Activated naive CD8-positive, alpha-beta T cell treated with anti-CD3 and anti-CD28 coated beads, Interleukin-2, amount 50 U/mL, for 24 hours (primary cell): Measurements from ENCODE around the gene NEU2.

Experiments used
- ATAC-seq: fragments of 150-1000 bp; cut with Tn5 transposase; one replicate; pipeline ENCODE4 v1.10.0; 2021
- DNase-seq: peaks from one replicate; pipeline ENCODE4 v3.0.0; 2021
- H3K27ac Mint-ChIP-seq: one replicate; pipeline ENCODE4 v1.8.0; 2021; ENCODE audit warnings: mild to moderate bottlenecking, mixed read lengths
- H3K27me3 Mint-ChIP-seq: one replicate; pipeline ENCODE4 v1.8.0; 2021; ENCODE audit warnings: mixed read lengths
- H3K36me3 Mint-ChIP-seq: one replicate; pipeline ENCODE4 v1.8.0; 2021; ENCODE audit warnings: low read depth, mixed read lengths
- H3K4me1 Mint-ChIP-seq: one replicate; pipeline ENCODE4 v1.8.0; 2021; ENCODE audit warnings: mixed read lengths
- H3K4me3 Mint-ChIP-seq: one replicate; pipeline ENCODE4 v1.8.0; 2021; ENCODE audit warnings: mild to moderate bottlenecking, moderate library complexity, mixed read lengths
- H3K9me3 Mint-ChIP-seq: one replicate; pipeline ENCODE4 v1.8.0; 2021; ENCODE audit warnings: mixed read lengths

NEU2 gene

GRCh38 chr2:233036162-233036838 lies 3.8 kb downstream of the NEU2 start:
- no peak overlapping the region for H3K27ac Mint-ChIP-seq
- ATAC-seq (no peak), DNase-seq (no peak)
- no peaks in the 10 kb centered on the region for H3K27me3 Mint-ChIP-seq
- peaks cover 9% of the 10 kb centered on the region for H3K4me1 Mint-ChIP-seq
- H3K36me3 Mint-ChIP-seq: no peaks in the 10 kb centered on the region
- no peaks in the 10 kb centered on the region for H3K9me3 Mint-ChIP-seq
- no peak overlapping the region for H3K4me3 Mint-ChIP-seq

GRCh38 chr2:233037078-233037477 lies 4.6 kb downstream of the NEU2 start:
- no peaks in the 10 kb centered on the region for H3K9me3 Mint-ChIP-seq

DNA sequence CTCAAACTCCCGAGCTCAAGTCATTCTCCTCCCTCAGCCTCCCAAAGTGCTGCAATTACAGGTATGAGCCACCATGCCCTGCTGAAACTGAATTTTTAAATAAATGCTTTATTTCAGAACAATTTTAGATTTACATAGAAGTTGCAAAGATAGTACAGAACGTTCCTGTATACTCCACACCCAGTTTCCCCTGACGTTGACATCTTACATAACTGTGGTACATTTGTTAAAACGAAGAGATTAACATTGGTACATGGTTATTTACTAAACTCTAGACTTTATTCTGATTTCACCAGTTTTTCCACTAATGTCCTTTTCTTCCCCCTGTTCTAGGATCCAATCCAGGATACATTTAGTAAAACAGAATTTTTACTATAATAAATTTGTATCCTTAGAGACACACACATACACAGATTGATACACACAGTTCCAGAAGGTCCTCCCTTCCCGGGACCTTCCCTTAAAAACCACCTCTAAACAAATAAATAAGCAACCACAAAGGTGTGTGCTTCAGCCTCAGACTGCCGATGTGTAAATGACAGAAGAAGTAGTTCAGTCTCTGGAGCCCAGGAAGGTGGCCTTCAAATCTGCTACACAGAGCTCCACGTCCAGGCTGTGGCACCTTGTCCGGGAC lies 6.9 kb downstream of the NEU2 start:
- no peak for ATAC-seq
- no peak overlapping the region for H3K27ac Mint-ChIP-seq
- no peak overlapping the region for H3K4me3 Mint-ChIP-seq
- no peak for DNase-seq
- no peaks in the 10 kb centered on the region for H3K36me3 Mint-ChIP-seq
- peaks cover 4% of the 10 kb centered on the region for H3K4me1 Mint-ChIP-seq
- no peaks in the 10 kb centered on the region for H3K27me3 Mint-ChIP-seq
- H3K9me3 Mint-ChIP-seq: no peaks in the 10 kb centered on the region

More at GRCh38 chr2:233037078-233037477, 4.6 kb downstream of the NEU2 start:
- Mint-ChIP-seq H3K36me3 (no peaks in the 10 kb centered on the region), H3K4me1 (peaks cover 9% of the 10 kb centered on the region), H3K4me3 (no peak overlapping the region), H3K27me3 (no peaks in the 10 kb centered on the region), H3K27ac (no peak overlapping the region)
- DNase-seq: no peak
- no peak for ATAC-seq

GRCh38 chr2:233039846-233040530 lies 7.5 kb downstream of the NEU2 start:
- ATAC-seq (no peak), DNase-seq (no peak)
- Mint-ChIP-seq H3K4me1 (peaks cover 4% of the 10 kb centered on the region), H3K27me3 (no peaks in the 10 kb centered on the region), H3K9me3 (no peaks in the 10 kb centered on the region), H3K27ac (no peak overlapping the region), H3K36me3 (no peaks in the 10 kb centered on the region), H3K4me3 (no peak overlapping the region)

DNA sequence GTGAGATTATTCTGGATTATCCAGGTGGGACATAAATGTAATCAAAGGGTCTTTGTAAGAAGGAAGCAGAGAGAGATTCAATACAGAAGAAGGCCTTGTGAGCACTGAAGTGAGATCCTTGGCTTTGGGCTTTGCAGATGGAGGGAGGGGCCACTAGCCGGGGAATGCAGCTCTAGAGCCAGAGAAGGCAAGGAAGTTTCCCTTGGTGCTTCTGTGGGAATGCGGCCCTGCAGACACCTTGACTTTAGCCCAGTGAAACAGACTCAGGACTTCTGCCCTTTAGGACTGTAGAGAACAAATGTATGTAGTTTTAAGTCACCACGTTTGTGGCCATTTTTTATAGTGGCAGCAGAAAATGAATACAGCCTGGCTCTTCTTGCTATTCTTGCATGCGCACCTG lies 8.1 kb downstream of the NEU2 start:
- Mint-ChIP-seq H3K36me3 (no peaks in the 10 kb centered on the region), H3K4me1 (no peaks in the 10 kb centered on the region), H3K9me3 (no peaks in the 10 kb centered on the region), H3K27ac (no peak overlapping the region), H3K27me3 (no peaks in the 10 kb centered on the region), H3K4me3 (no peak overlapping the region)
- DNase-seq (no peak), ATAC-seq (no peak)

DNA sequence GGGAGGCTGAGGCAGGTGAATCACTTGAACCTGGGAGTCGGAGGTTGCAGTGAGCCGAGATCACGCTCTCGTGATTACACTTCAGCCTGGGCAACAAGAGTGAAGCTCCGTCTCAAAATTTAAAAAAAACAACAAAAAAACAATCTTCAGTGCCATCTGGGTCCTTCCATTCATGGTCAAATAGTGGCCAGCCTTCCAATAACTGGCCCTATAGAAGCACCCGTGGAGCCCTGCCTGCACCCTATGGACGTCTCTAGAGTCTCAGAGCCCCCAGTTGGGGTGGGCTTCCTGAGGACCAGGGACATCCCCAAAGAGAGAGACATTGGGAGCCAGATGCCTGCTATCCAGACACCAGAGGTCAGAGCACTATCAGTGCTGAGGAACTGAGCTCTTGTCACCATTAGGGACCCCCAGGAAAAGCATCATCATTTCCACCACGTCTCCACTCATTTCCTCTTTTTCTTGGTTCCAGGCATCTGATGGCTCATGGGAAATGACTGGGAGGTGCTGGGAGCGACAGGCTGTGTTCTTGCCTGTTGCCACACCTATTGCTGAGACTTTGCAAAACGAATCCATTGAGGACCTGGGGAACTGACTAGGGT lies 9.4 kb downstream of the NEU2 start:
- DNase-seq (no peak), ATAC-seq (no peak)
- H3K27me3 Mint-ChIP-seq: no peaks in the 10 kb centered on the region
- H3K4me3 Mint-ChIP-seq: no peak overlapping the region
- H3K27ac Mint-ChIP-seq: no peak overlapping the region
- no peaks in the 10 kb centered on the region for H3K4me1 Mint-ChIP-seq
- H3K9me3 Mint-ChIP-seq: no peaks in the 10 kb centered on the region
- no peaks in the 10 kb centered on the region for H3K36me3 Mint-ChIP-seq

- Mint-ChIP-seq H3K27me3 (no peaks in the 10 kb centered on the region), H3K4me3 (no peak overlapping the region), H3K27ac (no peak overlapping the region), H3K4me1 (no peaks in the 10 kb centered on the region), H3K36me3 (no peaks in the 10 kb centered on the region), H3K9me3 (no peaks in the 10 kb centered on the region)
- no peak for ATAC-seq
- no peak for DNase-seq
These were observed 10.1 kb downstream of the NEU2 start for GRCh38 chr2:233042549-233042948.

DNA sequence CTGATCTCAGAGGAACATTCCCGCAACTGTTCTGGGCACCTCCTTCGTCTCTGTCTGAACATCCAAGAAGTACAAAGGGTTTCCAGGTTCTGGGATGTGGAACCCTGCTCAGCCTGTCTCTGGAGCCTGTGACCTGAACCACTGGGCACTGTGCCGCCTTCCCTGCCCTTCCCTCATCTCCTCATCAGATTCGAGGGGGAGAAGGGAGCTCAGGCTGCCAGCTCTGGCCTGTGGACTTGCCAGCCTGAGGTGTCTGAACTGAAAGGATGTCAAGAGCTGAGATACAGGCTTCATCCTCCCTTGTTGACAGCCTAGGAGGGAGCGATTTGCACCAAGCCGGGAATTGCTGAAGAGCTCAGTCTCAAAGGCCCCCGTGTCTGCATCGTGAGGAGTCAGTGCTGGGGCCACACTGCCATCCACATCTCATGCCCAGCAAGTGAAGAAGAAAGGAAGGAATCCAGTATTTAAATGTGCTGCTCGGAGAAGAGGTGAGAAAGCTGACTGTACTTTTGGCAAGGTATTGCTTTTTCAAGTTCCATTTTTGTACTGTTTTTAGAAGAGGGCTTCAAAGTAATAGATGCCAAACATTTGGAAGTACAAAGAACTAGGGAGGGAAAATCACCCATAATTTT lies 12.6 kb downstream of the NEU2 start:
- H3K27me3 Mint-ChIP-seq: no peaks in the 10 kb centered on the region
- H3K27ac Mint-ChIP-seq: no peak overlapping the region
- DNase-seq: no peak
- no peaks in the 10 kb centered on the region for H3K4me1 Mint-ChIP-seq
- no peak overlapping the region for H3K4me3 Mint-ChIP-seq
- no peaks in the 10 kb centered on the region for H3K36me3 Mint-ChIP-seq
- no peak for ATAC-seq
- no peaks in the 10 kb centered on the region for H3K9me3 Mint-ChIP-seq

DNA sequence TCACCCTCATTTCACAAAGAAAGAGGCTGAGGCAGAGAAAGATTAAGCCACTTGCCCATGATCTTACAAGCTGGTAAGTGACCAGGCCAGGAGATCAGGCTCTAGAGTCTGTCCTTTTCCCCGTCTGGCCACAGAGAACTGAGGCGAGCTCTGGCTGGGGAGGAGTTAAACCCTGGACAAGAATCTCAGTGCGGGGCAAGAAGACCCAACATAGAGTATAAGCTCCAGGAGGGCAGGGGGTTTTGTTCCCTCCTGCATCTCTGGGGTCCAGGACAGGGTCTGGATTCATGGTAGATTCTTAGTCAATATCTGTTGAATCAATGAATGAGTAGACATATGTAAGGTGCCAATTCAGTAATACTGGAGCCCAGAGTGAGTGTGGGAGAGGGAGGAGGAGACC lies 14.7 kb downstream of the NEU2 start:
- Mint-ChIP-seq H3K27ac (no peak overlapping the region), H3K4me1 (no peaks in the 10 kb centered on the region), H3K4me3 (no peak overlapping the region), H3K36me3 (no peaks in the 10 kb centered on the region), H3K27me3 (no peaks in the 10 kb centered on the region), H3K9me3 (no peaks in the 10 kb centered on the region)
- no peak for ATAC-seq
- DNase-seq: no peak

- DNase-seq: no peak
- Mint-ChIP-seq H3K27ac (no peak overlapping the region), H3K4me3 (no peak overlapping the region), H3K36me3 (no peaks in the 10 kb centered on the region), H3K9me3 (no peaks in the 10 kb centered on the region), H3K4me1 (no peaks in the 10 kb centered on the region), H3K27me3 (no peaks in the 10 kb centered on the region)
- no peak for ATAC-seq
These were observed 15.2 kb downstream of the NEU2 start for GRCh38 chr2:233047667-233048066.

- H3K27ac Mint-ChIP-seq: no peak overlapping the region
These were observed 16.2 kb downstream of the NEU2 start for GRCh38 chr2:233048569-233049193.

DNA sequence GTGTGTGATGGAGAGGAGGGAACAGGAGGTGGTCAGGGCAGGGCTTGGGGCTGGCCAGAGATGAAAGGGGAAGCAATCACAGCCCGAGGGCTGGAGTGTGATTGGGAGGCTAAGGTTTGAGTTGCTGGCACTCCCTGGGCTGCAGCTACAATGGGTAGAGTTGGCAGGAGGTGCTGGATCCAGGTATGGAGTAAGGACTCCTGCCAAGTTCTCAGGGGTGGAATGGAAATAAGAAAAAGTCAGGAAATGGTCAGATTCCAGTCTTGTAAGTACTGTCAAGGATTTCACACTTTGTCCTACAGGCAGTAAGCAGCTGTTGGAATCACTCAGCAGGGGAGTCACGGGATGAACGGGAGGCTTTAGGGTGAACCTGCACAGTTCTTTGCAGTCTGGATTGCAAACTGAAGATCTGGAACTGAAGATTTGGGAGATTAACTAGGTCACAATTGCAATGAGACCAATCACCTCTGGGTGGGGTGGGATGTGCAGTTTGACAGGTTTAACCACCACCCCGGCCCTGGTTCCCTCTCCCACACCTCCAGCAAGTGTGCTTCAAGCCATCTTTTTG lies 16.8 kb downstream of the NEU2 start:
- no peak for ATAC-seq

More at GRCh38 chr2:233048569-233049193, 16.2 kb downstream of the NEU2 start:
- Mint-ChIP-seq H3K4me3 (no peak overlapping the region), H3K4me1 (peaks cover under 1% of the 10 kb centered on the region), H3K27me3 (no peaks in the 10 kb centered on the region), H3K9me3 (no peaks in the 10 kb centered on the region), H3K36me3 (no peaks in the 10 kb centered on the region)
- ATAC-seq (no peak), DNase-seq (no peak)

DNA sequence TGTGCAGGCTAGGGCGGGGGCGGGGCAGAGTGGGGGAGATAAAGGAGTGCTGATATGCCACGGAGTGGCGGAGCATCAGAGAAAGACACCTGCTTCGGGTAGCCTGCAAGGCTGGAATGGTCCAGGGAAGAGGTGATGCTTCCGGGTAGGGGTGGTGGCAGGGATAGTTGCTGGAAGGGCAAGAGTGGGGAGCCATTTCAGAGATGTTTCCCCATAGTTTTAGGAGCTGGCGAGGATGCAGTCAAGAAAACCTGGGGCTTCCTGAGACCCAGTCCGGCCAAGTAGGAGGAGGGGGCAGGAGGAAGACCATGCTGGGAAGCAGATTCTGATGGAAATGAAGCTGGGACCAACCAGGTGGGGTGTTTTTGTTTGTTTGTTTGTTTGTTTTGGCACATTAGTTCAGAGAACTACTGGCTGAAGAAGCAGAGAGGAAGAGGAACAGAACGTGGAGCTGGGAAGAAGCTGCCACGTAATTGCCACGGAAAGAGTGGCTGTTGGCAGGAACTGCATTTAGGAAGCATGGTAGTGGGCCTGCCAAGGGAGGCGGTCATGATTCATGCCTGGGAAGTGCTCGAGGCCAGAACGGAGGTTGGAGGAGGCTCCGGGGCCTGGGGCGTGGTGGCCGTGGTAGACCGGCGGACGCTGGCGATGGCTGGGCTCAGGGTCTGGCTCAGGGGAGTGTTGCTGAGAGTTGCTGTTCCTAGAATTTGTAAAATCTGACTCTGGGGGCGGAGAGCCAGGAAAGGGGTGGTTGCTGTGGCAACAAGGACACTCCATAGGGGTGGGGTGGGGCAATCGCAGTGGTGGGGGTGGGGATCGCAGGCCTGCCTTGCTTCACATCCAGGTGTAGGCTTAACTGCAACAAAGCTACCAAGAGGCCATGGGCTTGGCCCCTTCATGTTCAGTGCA lies 19.0 kb downstream of the NEU2 start:
- no peak overlapping the region for H3K4me3 Mint-ChIP-seq
- ATAC-seq (no peak), DNase-seq (no peak)
- no peaks in the 10 kb centered on the region for H3K36me3 Mint-ChIP-seq
- no peaks in the 10 kb centered on the region for H3K27me3 Mint-ChIP-seq
- peaks cover 3% of the 10 kb centered on the region for H3K4me1 Mint-ChIP-seq
- H3K9me3 Mint-ChIP-seq: no peaks in the 10 kb centered on the region
- no peak overlapping the region for H3K27ac Mint-ChIP-seq

More for the DNA sequence above, 16.8 kb downstream of the NEU2 start:
- Mint-ChIP-seq H3K4me1 (peaks cover 3% of the 10 kb centered on the region), H3K27ac (no peak overlapping the region), H3K4me3 (no peak overlapping the region), H3K9me3 (no peaks in the 10 kb centered on the region), H3K36me3 (no peaks in the 10 kb centered on the region), H3K27me3 (no peaks in the 10 kb centered on the region)
- no peak for DNase-seq
